Kidney epithelial cell (primary cell): ENCODE data around the gene EGR1. TPM values are rescaled to one million over a fixed set of nuclear protein-coding genes. Genes with fewer than 3 reads are reported as not detected.
"Not testable (repeated sequence)": the region's sequence is repeated elsewhere in the genome, so short reads cannot be mapped to it uniquely, and the experiment has no call there.

Experiments
- DNase-seq: peaks from one replicate; pipeline ENCODE4 v3.0.0-alpha.2; 2010; ENCODE audit warnings: low read depth
- H3K27me3 ChIP-seq: 2 replicates; pipeline ENCODE4 v1.6.0; 2011; ENCODE audit warnings: low read length; ENCODE audit not compliant: control insufficient read depth, insufficient read depth
- H3K36me3 ChIP-seq: 2 replicates; pipeline ENCODE4 v1.5.1; 2011; ENCODE audit warnings: low read length; ENCODE audit not compliant: control insufficient read depth, insufficient read depth
- H3K4me3 ChIP-seq: 2 replicates; pipeline ENCODE4 v1.5.1; 2011; ENCODE audit warnings: low read depth, mild to moderate bottlenecking, control low read depth, low read length
- total RNA-seq: library from RNA; depleted of rRNA; stranded (reverse); fragments of >200 nt; gene quantifications from 2 replicates; pipeline ENCODE4 v1.2.3, GENCODE V29; 2015
- TF ChIP-seq, protein P1 (sequence below): IDR thresholded peaks from 2 replicates; pipeline ENCODE4 v1.5.1; 2011; ENCODE audit warnings: mild to moderate bottlenecking, moderate library complexity, low read length, control low read depth, inconsistent platforms; ENCODE audit not compliant: insufficient read depth, poor library complexity, severe bottlenecking

EGR1 gene
- total RNA-seq, 1 donor from 2014 or later = 2.0 TPM

DNA sequence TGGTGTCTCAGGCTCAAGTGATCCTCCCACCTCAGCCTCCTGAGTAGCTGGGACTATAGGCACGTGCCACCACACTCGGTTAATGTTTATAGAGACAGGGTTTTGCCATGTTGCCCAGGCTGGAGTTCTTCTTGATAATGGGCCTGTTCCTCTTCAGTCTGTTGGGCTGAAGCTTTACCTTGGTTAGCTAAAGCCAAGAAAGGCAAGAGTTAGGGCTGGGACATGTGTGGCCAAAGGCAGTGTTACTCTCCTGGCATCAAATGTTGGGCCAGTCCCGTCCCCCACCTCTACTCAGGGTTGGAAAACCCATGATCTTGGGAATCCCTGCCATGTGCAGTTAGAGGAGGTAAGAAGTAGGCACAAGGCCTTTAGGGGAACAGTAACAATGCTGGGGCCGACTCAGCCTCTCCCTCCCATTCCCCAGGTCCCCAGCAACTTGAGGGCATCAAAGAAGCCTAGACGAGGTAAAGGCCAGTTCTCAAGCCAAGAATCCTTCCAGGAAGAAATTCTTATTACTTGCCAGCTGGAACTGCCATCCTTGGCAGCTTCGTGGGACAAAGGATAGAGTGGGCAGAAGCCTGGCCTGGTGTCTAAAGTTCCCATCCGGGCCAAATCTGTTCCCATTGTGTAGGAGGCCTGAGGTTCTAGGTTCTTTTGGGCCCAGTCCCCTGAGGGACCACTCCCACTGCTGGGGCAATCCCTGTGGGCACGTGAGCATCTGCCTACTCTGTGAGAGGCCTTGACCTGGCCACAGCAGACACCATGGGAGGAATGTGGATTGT lies 4.5 kb downstream of the EGR1 start:
- no peak for DNase-seq
- TF ChIP-seq, protein P1, sequence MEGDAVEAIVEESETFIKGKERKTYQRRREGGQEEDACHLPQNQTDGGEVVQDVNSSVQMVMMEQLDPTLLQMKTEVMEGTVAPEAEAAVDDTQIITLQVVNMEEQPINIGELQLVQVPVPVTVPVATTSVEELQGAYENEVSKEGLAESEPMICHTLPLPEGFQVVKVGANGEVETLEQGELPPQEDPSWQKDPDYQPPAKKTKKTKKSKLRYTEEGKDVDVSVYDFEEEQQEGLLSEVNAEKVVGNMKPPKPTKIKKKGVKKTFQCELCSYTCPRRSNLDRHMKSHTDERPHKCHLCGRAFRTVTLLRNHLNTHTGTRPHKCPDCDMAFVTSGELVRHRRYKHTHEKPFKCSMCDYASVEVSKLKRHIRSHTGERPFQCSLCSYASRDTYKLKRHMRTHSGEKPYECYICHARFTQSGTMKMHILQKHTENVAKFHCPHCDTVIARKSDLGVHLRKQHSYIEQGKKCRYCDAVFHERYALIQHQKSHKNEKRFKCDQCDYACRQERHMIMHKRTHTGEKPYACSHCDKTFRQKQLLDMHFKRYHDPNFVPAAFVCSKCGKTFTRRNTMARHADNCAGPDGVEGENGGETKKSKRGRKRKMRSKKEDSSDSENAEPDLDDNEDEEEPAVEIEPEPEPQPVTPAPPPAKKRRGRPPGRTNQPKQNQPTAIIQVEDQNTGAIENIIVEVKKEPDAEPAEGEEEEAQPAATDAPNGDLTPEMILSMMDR = no peak
- no peaks in the 10 kb centered on the region for H3K27me3 ChIP-seq
- H3K4me3 ChIP-seq = no peak overlapping the region
- peaks cover 3% of the 10 kb centered on the region for H3K36me3 ChIP-seq

DNA sequence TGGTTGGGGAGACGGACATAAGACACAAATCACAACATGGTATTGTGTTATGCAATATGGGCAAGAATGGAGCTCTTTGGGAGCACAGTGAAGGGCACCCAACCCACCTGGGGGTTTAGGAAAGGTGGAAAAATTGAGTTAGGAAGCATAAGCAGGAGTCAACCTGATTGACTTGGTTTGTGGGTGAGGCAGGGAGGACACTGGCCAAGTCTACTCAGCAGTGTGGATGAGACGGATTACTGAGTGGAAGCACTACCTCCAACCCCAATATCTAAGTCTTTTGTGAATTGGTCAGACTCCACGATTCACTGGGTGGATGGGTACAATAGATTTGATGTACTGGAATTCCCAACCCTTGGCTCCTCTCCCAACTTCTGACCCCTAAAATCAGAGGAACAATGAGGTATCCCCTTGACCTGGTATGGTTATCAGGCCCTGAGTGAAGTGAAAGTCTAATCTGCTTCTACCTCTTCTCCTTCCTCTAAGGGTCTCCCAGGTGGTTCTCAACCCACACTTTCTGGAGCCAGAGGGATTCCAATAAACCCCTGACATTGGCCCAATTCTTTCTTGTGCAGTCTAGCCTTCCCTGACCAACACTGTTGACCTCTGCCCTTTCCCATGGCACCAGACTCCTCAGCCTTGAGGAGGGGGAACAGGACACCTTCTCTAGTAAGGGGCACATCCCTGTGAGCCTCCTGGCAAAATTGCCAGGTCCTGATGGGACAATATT lies 5.2 kb downstream of the EGR1 start:
- TF ChIP-seq, protein P1 = no peak
- DNase-seq = no peak
- no peak overlapping the region for H3K4me3 ChIP-seq

DNA sequence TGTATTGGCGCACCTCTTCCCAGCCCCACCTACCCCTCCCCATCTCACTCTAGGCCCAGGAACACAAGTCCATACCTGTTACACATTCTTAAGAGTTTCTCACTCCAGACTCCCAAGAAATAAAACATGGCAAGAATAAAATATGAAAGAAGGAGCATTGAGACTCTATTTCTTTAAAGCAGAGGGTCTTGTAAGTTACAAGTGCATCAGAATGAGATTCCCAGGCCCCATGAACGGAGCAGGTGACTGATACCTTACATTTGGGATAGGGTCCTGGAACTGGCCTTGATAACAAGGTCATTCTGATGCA lies 5.7 kb downstream of the EGR1 start:
- Histone ChIP-seq H3K4me3 (no peak overlapping the region), H3K36me3 (peaks cover 3% of the 10 kb centered on the region), H3K27me3 (no peaks in the 10 kb centered on the region)
- DNase-seq = no peak
- TF ChIP-seq, protein P1 = no peak

More for the DNA sequence above, 5.2 kb downstream of the EGR1 start:
- Histone ChIP-seq H3K36me3 (peaks cover 3% of the 10 kb centered on the region), H3K27me3 (no peaks in the 10 kb centered on the region)

DNA sequence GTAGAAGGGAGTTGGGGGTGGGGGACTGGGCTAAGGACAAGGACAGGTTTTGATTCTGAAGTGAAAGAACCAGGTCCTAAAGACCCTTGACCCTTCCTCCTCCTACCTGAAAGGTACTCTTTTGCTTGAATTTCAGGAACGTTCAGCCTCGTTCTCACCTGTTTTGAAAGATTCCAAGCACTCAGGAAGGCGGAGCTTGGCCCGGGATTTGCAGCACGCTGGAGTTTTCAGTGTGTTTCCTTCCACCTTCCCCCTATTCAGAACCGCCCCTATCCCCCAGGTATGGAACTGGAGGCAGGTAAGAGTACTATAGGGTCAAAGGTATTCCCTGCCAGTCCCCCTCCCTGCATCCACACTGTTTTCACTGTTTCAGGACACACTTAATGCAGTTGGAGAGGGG lies 7.1 kb downstream of the EGR1 start:
- no peak overlapping the region for H3K4me3 ChIP-seq
- no peak for DNase-seq
- no peaks in the 10 kb centered on the region for H3K27me3 ChIP-seq
- TF ChIP-seq, protein P1 = no peak
- H3K36me3 ChIP-seq = peaks cover 3% of the 10 kb centered on the region

DNA sequence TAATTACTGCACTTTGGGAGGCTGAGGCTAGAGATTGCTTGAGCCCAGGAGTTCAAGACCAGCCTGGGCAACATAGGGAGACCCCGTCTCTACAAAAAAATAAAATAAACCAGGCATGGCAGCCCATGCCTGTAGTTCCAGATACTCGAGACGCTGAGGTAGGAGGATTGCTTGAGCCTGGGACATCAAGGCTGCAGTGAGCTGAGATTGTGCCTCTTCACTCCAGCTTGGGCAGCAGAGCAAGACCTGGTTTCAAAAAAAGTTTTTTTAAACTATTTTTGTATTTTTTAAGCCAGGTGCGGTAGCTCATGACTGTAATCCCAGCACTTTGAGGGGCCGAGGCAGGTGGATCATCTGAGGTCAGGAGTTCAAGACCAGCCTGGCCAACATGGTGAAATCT lies 7.9 kb downstream of the EGR1 start:
- H3K27me3 ChIP-seq, H3K4me3 ChIP-seq, H3K36me3 ChIP-seq, DNase-seq: not testable (repeated sequence)

DNA sequence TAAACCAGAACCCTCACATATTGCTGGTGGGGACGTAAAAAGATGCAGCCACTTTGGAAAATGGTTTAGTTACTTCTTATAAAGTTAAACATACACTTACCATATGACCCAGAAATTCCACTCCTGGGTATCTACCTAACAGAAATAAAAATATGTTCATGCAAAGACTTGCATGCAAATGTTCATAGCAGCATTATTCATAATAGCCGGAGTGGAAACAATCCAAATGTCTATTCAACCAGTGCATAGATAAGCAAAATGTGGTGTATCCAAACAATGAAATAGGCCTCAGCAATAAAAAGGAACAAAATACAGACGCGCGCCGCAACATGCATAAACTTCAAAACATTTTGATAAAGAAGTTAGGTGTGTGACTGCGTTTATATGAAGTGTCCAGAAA lies 11.6 kb downstream of the EGR1 start:
- H3K36me3 ChIP-seq = no peaks in the 10 kb centered on the region
- no peak overlapping the region for H3K4me3 ChIP-seq
- no peaks in the 10 kb centered on the region for H3K27me3 ChIP-seq

More for the DNA sequence above, 11.6 kb downstream of the EGR1 start:
- DNase-seq = no peak
- TF ChIP-seq, protein P1 = no peak
